Fibroblast of pulmonary artery (primary cell): ENCODE data around the gene FHIT.
A peak's percentile ranks its signal among the peaks of the same experiment; 100 is the strongest.

ENCODE experiments used
- DNase-seq: peaks from one replicate; pipeline ENCODE4 v3.0.0-alpha.2; 2010; ENCODE audit warnings: low read depth
- H3K4me3 ChIP-seq: replicated peaks from 2 replicates; pipeline ENCODE4 v1.5.1; 2011; ENCODE audit warnings: low read depth, mild to moderate bottlenecking, control low read depth, low read length, moderate library complexity
- CTCF ChIP-seq: IDR thresholded peaks from 2 replicates; pipeline ENCODE4 v1.5.1; 2011; ENCODE audit warnings: mild to moderate bottlenecking, control low read depth, low read length, inconsistent platforms; ENCODE audit errors: missing control alignments

The FHIT gene

GRCh38 chr3:60754617-60755016 lies 496.6 kb downstream of the FHIT start:
- no peak overlapping the region for H3K4me3 ChIP-seq
- no peak for TF ChIP-seq CTCF
- no peak for DNase-seq

GRCh38 chr3:60752809-60753208 lies 498.4 kb downstream of the FHIT start:
- TF ChIP-seq CTCF, result no peak
- DNase-seq, result no peak
- H3K4me3 ChIP-seq, result no peak overlapping the region

GRCh38 chr3:60746695-60747416 lies 504.4 kb downstream of the FHIT start:
- TF ChIP-seq CTCF, result no peak
- no peak overlapping the region for H3K4me3 ChIP-seq
- DNase-seq, result no peak

DNA sequence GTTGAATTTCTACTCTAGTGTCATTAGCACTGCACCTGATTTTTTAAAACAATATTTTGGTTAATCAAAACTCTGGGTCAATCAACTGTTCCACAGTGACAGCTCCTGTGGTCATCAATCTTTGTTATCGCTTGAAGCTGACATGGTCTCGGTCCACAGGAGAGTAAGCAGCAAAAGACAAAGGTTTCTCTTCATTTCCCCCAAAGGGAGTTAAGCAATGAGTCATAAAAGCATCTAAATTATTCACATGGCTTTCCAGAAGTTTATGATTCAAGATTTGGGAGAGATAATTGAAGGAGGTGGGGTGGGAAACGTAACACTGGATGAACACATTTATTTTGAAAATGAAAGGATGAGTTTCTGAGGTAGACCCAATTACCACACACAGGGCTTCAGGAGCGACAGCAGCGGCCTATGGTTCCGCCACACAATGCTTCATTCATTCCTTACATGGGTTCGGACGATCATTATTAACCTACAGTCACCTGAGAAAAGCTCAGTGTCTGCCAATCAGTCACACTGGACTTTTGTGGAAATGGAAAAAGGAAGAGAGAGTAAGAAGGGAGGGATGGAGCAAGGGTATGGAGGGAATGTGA lies 505.1 kb downstream of the FHIT start:
- H3K4me3 ChIP-seq, result no peak overlapping the region
- TF ChIP-seq CTCF, result no peak
- no peak for DNase-seq

GRCh38 chr3:60743631-60744164 lies 507.6 kb downstream of the FHIT start:
- no peak for DNase-seq
- no peak overlapping the region for H3K4me3 ChIP-seq
- no peak for TF ChIP-seq CTCF

DNA sequence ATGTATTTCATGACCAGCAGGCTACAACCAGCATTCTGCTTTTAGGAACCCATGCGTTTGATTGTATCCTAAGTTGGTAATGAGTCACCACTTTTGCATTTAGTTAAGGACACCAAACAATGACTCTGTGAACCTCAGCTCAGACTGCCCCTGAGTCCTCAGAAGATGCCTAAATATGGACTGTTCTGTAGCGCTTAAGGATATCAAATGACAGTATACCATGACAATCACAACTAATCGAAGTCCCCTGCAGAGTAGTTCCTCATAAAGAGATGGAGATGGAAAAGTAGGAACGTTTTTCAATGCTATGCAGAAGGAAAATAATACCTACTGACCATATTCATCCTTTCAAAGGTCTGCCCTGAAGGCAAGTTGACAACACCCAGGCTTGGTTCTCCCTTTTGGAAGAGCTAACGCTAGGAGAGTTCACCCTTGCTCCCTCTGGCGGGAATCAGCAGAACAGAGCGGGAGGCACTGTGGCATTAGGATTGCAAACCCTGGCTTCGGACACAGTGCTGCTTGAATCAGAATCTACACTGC lies 508.6 kb downstream of the FHIT start:
- peak; percentile 12 for TF ChIP-seq CTCF
- no peak overlapping the region for H3K4me3 ChIP-seq
- DNase-seq, result peak; percentile 17
